Stimulated activated CD8-positive, alpha-beta memory T cell treated with anti-CD3 and anti-CD28 coated beads, Interleukin-7, amount 100 ng/mL, for 4 hours (primary cell): ENCODE measurements around the gene EXOSC10.
A peak's percentile ranks its signal among the peaks of the same experiment; 100 is the strongest.
"Not testable (repeated sequence)": the region's sequence is repeated elsewhere in the genome, so short reads cannot be mapped to it uniquely, and the experiment has no call there.

Source experiments
- DNase-seq, 2 donors: peaks; one replicate each; pipeline ENCODE4 v3.0.0-alpha.2; 2020; ENCODE audit warnings: low read depth in 2 of 2

The EXOSC10 gene

GRCh38 chr1:11061652-11062365 lies 37.9 kb downstream of the EXOSC10 start:
- no peak for DNase-seq

DNA sequence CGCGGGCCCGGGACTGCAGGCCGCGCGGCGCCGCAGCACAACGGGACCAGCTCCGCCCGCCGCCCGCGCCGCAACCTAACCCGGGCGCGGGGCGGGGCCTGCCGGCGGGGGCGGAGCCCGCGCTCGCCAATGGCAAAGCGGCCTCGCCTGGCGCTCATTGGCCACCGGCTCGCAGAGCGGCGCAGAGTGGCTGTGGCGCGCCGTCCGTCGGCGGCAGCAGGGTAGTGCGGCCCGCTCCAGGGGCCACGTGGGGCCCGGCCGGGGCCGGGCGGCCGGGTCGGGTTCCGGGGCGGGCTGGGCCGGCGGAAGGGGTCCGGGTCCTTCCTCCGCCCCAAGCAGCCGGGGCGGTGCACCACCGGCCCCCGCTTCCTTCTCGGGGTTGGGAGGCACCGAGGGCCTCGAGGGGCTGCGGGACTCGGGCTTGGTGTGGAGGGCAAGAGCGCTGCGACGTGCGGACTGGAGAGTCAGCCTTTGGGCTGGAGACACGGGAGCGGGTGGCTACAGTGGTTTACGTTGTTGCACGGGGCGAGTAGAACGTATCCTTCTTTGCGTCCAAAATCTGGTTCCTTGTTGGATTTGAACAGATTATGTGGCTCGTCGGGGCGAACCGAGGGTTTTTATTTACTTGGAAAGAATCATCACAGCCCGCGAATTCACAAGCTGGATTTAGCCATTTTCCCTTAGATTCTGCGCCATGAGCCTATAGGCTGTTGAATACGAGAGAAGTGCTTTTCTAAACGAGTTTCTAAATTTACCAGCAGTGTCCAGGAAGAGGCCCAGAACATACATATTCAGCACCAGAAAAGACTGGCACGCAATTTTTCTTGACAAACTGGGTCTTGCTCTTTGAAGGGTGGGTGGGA lies 39.5 kb downstream of the EXOSC10 start, which contains the start of gene SRM:
TSS of gene SRM (minus strand) at position 51 of the 863 bp plus-strand sequence. CDS start 75 bp downstream, outside the sequence.
- DNase-seq: peak; percentile 70 to 91

DNA sequence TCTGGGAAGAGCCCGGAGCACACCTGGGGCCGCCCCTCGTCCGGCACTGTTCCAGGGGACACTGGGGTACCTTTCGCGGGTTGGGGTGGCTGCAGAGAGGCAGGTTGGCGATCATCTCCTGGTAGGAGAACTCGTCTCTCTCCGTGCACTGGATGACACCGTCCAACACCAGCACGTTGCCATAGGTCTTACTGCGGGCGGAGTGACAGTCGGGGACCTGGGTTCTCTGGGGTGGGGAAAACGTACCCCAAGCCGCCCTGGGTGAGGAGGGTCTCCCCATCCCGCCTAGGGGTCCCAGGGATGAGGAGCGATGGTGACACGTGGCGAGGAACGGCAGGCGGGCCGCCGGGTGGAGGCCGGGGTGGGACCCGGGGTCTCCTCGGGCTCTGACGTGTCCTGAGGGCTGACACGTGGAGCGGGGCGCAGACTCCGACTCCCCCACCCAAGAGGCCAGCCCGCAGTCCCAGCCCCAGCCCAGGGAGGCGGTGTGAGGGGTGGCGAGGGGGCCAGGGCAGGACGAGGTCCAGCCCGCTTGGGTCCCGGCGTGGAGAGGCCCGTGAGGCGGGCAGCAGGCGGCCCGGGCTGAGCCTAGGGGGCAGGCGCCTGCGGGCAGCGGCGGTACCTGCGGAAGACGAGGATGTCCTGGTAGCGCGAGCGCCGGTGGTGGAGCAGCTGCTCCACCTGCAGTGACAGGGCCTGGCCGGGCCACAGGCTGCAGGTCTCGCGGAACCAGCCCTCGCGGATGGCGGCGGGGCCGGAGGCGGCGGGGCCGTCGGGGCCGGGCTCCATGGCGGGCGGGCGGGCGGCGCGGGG lies 40.3 kb downstream of the EXOSC10 start:
- peak in 1 of 2 donors; percentile 49 for DNase-seq

- DNase-seq: no peak
Measured at GRCh38 chr1:11058595-11059154, 41.0 kb downstream of the EXOSC10 start.

DNA sequence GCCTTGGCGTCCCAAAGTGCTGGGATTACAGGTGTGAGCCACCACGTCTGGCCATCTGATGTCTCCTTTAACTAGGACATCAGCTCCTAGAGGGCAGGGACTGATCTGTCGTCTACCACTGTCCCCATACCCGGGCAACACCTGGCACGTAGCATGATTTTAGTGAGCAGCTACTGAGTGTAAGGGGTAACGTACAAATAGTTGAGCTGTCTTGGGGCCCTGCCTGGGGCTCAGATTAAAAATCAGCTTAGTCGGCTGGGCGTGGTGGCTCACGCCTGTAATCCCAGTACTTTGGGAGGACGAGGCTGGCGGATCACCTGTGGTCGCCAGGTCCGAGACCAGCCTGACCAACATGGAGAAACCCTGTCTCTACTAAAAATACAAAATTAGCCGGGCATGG lies 41.6 kb downstream of the EXOSC10 start:
- DNase-seq: no peak

DNA sequence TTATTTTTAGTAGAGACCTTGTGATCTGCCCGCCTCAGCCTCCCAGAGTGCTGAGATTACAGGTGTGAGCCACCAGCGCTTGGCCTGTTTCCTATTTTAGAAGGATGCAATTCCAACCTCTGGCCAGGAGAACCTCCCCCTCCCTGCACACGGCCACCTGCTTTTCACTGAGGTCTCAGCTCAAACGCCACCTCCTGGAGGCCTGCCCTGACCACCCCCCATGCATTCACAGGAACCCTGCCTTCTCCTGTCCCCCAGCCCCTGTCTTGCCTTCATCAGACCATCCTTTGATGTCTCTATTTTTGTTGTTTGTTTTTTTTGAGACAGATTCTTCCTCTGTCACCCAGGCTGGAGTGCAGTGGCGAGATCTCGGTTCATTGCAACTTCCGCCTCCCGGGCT lies 42.2 kb downstream of the EXOSC10 start:
- no peak for DNase-seq

DNA sequence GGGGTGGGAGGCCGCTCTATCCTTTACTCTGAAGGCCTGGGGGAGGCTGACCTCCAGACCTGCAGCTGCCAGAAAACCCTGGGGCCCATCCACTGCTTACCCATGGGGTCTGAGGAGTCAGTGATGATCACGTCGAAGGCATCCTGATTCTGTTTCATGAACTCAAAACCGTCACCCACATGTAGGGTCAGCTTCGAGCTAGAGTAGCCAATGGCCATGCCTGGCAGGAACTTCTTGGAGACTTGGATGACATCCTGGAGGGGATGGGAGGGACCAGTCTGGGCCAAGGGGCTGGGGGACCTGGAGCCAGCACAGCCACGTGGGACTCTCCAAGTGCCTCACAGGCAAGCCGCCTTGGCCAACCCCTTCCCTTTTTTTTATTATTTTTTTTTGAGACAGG lies 43.2 kb downstream of the EXOSC10 start:
- DNase-seq: no peak

- DNase-seq: no peak
Measured at GRCh38 chr1:11055676-11056075, 44.0 kb downstream of the EXOSC10 start.

DNA sequence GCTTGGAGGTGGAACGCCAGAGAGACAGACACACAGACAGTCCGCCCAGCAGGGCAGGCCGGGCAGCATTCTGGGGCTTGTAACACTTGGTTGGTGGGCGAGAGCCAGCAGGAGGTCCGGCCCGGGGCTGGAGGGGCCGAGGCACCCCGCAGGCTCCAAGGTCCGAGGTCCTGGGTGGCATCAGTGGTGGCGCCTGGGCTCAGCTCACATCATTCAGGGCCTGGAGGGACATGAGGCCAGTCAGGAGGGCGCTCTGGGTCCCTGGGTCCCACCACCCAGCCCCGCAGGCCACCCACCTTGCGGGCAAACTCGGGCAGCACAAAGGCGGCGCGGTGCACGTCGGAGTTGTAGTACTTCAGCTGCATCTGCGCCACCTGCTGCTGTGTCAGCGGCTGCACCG lies 45.0 kb downstream of the EXOSC10 start:
- no peak for DNase-seq

DNA sequence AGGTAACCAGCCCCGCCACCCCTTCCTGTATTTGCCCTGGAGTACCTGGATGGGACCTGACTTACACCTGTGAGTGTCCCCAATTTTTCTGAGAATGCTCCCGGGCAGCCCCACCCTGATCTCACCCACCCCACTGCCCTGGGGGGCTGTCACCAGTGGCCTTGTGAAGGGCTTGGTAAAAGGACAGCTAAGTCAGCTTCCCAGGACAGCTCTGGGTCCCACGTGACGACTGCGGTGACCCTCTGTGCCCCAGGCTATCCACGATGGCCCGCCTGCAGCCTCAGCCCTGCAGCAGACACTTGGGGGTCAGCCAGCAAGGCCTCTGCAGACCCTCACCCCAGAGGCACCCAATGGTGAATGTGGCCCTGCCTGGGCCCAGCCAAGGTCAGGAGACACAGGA lies 45.5 kb downstream of the EXOSC10 start:
- no peak for DNase-seq

- no peak for DNase-seq
Measured at GRCh38 chr1:11053758-11054137, 45.9 kb downstream of the EXOSC10 start.

- no peak for DNase-seq
Measured at GRCh38 chr1:11052839-11053757, 46.6 kb downstream of the EXOSC10 start.

DNA sequence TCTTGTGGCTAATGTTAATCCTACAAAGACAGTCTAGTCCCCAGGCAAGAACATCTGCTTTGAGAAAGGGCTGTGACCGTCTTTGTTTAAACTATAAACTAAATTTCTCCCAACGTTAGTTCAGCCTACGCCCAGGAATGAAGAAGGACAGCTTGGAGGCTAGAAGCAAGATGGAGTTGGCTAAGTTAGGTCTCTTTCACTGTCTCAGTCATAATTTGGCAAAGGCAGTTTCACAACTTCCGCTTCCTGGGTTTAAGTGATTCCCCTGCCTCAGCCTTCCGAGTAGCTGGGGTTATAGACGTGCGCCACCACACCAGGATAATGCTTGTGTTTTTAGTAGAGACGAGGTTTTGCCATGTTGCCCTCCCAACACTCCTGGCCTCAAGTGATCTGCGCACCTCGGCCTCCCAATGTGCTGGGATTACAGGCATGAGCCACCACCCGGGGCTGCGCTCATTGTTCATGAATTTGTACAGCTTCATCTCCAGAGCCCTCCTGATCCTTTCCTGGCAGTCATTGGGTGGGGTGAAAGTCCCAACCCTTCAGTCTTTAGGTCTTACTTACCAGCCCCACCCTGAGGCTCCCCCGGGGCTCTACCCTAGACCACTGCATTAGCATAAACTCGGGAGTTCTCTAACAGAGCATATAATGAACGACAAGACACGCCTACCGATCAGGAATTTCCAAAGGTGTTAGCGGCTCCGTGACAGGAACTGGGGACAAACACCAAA lies 47.7 kb downstream of the EXOSC10 start:
- no peak for DNase-seq

GRCh38 chr1:11051121-11051520 lies 48.5 kb downstream of the EXOSC10 start:
- not testable (repeated sequence) for DNase-seq

DNA sequence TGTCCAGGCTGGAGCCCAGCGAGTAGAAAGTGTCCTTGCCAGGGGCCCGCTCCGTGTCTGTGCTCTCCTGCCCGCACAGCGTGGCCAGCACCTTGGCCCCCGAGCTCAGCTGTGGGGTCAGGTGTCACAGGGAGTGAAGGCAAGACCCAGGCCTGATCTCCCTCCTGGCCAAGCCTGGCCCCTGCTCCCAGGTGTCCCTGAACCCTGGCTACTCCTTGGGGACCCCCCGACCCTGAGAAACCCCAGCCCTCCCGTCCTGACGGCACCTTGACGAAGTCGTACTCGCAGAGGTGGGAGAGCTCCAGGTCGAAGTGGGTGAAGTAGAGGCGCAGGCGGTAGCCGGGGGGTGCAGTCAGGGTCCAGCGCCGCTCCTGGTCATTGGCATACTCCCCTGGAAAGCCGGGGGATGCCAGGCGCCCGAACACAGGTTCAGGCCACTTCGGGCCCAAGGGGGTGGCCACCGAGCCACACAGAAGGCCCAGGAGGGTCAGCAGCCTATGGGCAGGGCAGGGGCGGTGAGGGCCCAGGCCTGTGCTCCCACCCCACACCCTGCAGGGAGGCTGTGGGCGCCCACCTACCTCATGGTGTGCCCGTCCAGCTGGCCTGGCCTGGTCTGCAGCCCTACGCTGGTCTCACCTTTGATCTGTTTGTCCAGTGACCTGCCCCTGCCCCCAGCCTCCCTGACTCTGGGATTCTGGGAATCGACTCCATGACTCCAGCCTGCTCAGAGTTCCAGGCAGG lies 52.9 kb downstream of the EXOSC10 start, which contains the start of gene MASP2:
TSS of gene MASP2 (minus strand) at position 615 of the 741 bp plus-strand sequence. CDS start at position 583, 32 bp downstream.
- DNase-seq: no peak

GRCh38 chr1:11046270-11046566 lies 53.5 kb downstream of the EXOSC10 start:
- DNase-seq: no peak

- DNase-seq: no peak
Measured at GRCh38 chr1:11045428-11046269, 54.0 kb downstream of the EXOSC10 start.

DNA sequence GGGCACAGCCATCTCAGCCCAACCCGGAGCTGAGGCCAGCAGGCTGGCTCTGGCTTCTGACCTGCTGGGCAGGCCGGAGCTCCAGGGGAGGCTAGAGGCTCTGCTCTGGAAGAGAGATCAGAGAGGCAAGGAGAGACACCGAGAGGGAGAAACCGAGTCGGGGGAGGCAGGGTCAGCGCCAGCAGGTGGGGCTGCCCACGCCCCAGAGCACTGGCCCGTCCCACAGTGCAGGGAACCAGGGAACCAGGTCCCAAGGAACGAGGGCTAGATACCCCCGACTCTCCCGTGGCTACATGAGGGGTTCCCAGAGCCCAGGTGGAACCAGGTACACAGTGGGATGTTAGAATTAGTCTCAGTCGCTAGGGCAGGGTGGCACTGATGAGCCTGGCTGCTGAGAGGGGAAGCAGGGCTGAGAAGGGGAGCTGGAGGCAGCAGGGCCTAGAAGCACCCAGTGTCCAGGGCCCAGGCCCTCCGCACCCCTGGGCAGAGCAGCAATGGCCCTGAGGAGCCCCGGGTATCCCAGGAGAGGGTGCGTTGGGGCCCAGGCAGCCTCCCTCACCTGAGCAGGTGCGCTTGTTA lies 54.7 kb downstream of the EXOSC10 start:
- no peak for DNase-seq
